IPS-18a (cell line): ENCODE results near the gene LSM8.
A peak's percentile ranks its signal among the peaks of the same experiment; 100 is the strongest.

Experiments
- H3K27ac ChIP-seq: one replicate; pipeline ENCODE4 v1.5.1; 2013; ENCODE audit warnings: low read length
- H3K27me3 ChIP-seq: one replicate; pipeline ENCODE4 v1.6.1; 2013; ENCODE audit warnings: mild to moderate bottlenecking, low read length; ENCODE audit not compliant: control insufficient read depth, insufficient read depth
- H3K36me3 ChIP-seq: one replicate; pipeline ENCODE4 v1.6.1; 2013; ENCODE audit warnings: low read depth, low read length; ENCODE audit not compliant: control insufficient read depth
- H3K4me1 ChIP-seq: one replicate; pipeline ENCODE4 v1.6.1; 2013; ENCODE audit warnings: low read depth, low read length; ENCODE audit not compliant: control insufficient read depth
- H3K4me3 ChIP-seq: one replicate; pipeline ENCODE4 v1.5.1; 2013; ENCODE audit warnings: low read length
- H3K9ac ChIP-seq: one replicate; pipeline ENCODE4 v1.6.1; 2013; ENCODE audit warnings: mild to moderate bottlenecking, low read length, moderate library complexity
- H3K9me3 ChIP-seq: one replicate; pipeline ENCODE4 v1.6.1; 2013; ENCODE audit warnings: low read depth, low read length; ENCODE audit not compliant: control insufficient read depth

Gene LSM8

GRCh38 chr7:118175740-118176139 lies 8.2 kb upstream of the LSM8 start:
- Histone ChIP-seq H3K9ac (no peak overlapping the region), H3K4me3 (no peak overlapping the region)

GRCh38 chr7:118179191-118179590 lies 4.8 kb upstream of the LSM8 start:
- no peaks in the 10 kb centered on the region for H3K27me3 ChIP-seq
- H3K4me3 ChIP-seq = no peak overlapping the region
- no peaks in the 10 kb centered on the region for H3K36me3 ChIP-seq
- no peak overlapping the region for H3K27ac ChIP-seq
- no peak overlapping the region for H3K9ac ChIP-seq
- H3K9me3 ChIP-seq = no peaks in the 10 kb centered on the region
- H3K4me1 ChIP-seq = peaks cover 6% of the 10 kb centered on the region

More at GRCh38 chr7:118175740-118176139, 8.2 kb upstream of the LSM8 start:
- no peak overlapping the region for H3K27ac ChIP-seq
- H3K9me3 ChIP-seq = no peaks in the 10 kb centered on the region
- H3K36me3 ChIP-seq = no peaks in the 10 kb centered on the region
- H3K4me1 ChIP-seq = no peaks in the 10 kb centered on the region
- H3K27me3 ChIP-seq = no peaks in the 10 kb centered on the region

GRCh38 chr7:118182593-118183427 lies 1.2 kb upstream of the LSM8 start:
- no peaks in the 10 kb centered on the region for H3K27me3 ChIP-seq
- peak overlapping the region; percentile 98 for H3K4me3 ChIP-seq
- peak overlapping the region; percentile 97 for H3K9ac ChIP-seq
- peaks cover 14% of the 10 kb centered on the region for H3K4me1 ChIP-seq
- H3K36me3 ChIP-seq = peaks cover 12% of the 10 kb centered on the region
- H3K9me3 ChIP-seq = no peaks in the 10 kb centered on the region
- peak overlapping the region; percentile 96 for H3K27ac ChIP-seq

GRCh38 chr7:118183428-118183785 lies 557 bp upstream of the LSM8 start:
- H3K9ac ChIP-seq = peak overlapping the region; percentile 97

GRCh38 chr7:118184565-118184940 lies 589 bp downstream of the LSM8 start:
- Histone ChIP-seq H3K9me3 (no peaks in the 10 kb centered on the region), H3K36me3 (peaks cover 24% of the 10 kb centered on the region), H3K27ac (peak overlapping the region; percentile 96), H3K27me3 (no peaks in the 10 kb centered on the region), H3K4me1 (peaks cover 14% of the 10 kb centered on the region), H3K9ac (peak overlapping the region; percentile 97), H3K4me3 (peak overlapping the region; percentile 98)

More at GRCh38 chr7:118183428-118183785, 557 bp upstream of the LSM8 start:
- peaks cover 18% of the 10 kb centered on the region for H3K36me3 ChIP-seq
- no peaks in the 10 kb centered on the region for H3K27me3 ChIP-seq
- peak overlapping the region; percentile 98 for H3K4me3 ChIP-seq
- no peaks in the 10 kb centered on the region for H3K9me3 ChIP-seq
- peak overlapping the region; percentile 96 for H3K27ac ChIP-seq
- H3K4me1 ChIP-seq = peaks cover 14% of the 10 kb centered on the region

GRCh38 chr7:118185163-118185860 lies 1.3 kb downstream of the LSM8 start:
- H3K9me3 ChIP-seq = no peaks in the 10 kb centered on the region
- H3K4me3 ChIP-seq = peak overlapping the region; percentile 98
- peaks cover 24% of the 10 kb centered on the region for H3K36me3 ChIP-seq
- H3K9ac ChIP-seq = peak overlapping the region; percentile 97
- H3K4me1 ChIP-seq = peaks cover 14% of the 10 kb centered on the region
- no peak overlapping the region for H3K27ac ChIP-seq
- H3K27me3 ChIP-seq = no peaks in the 10 kb centered on the region

- no peaks in the 10 kb centered on the region for H3K9me3 ChIP-seq
- no peak overlapping the region for H3K27ac ChIP-seq
- H3K27me3 ChIP-seq = no peaks in the 10 kb centered on the region
- no peak overlapping the region for H3K9ac ChIP-seq
- peaks cover 30% of the 10 kb centered on the region for H3K36me3 ChIP-seq
- H3K4me3 ChIP-seq = peak overlapping the region; percentile 3
- H3K4me1 ChIP-seq = peaks cover 14% of the 10 kb centered on the region
Observed at GRCh38 chr7:118186501-118186900, 2.5 kb downstream of the LSM8 start.

- no peaks in the 10 kb centered on the region for H3K4me1 ChIP-seq
- no peak overlapping the region for H3K9ac ChIP-seq
- H3K9me3 ChIP-seq = no peaks in the 10 kb centered on the region
- H3K4me3 ChIP-seq = no peak overlapping the region
- no peak overlapping the region for H3K27ac ChIP-seq
- no peaks in the 10 kb centered on the region for H3K27me3 ChIP-seq
- H3K36me3 ChIP-seq = peaks cover 16% of the 10 kb centered on the region
Observed at GRCh38 chr7:118194571-118194970, 10.6 kb downstream of the LSM8 start.

- no peak overlapping the region for H3K27ac ChIP-seq
- H3K27me3 ChIP-seq = no peaks in the 10 kb centered on the region
- H3K4me1 ChIP-seq = no peaks in the 10 kb centered on the region
- H3K9ac ChIP-seq = no peak overlapping the region
- H3K9me3 ChIP-seq = no peaks in the 10 kb centered on the region
- no peak overlapping the region for H3K4me3 ChIP-seq
- H3K36me3 ChIP-seq = peaks cover 13% of the 10 kb centered on the region
Observed at GRCh38 chr7:118195837-118196474, 12.0 kb downstream of the LSM8 start.

- Histone ChIP-seq H3K4me1 (no peaks in the 10 kb centered on the region), H3K27ac (no peak overlapping the region), H3K36me3 (no peaks in the 10 kb centered on the region), H3K9me3 (no peaks in the 10 kb centered on the region), H3K4me3 (no peak overlapping the region), H3K27me3 (no peaks in the 10 kb centered on the region), H3K9ac (no peak overlapping the region)
Observed at GRCh38 chr7:118202061-118202460, 18.1 kb downstream of the LSM8 start.

- no peak overlapping the region for H3K9ac ChIP-seq
- H3K9me3 ChIP-seq = no peaks in the 10 kb centered on the region
- H3K27ac ChIP-seq = no peak overlapping the region
- no peaks in the 10 kb centered on the region for H3K27me3 ChIP-seq
- H3K4me1 ChIP-seq = no peaks in the 10 kb centered on the region
- H3K36me3 ChIP-seq = no peaks in the 10 kb centered on the region
- no peak overlapping the region for H3K4me3 ChIP-seq
Observed at GRCh38 chr7:118214051-118214832, 30.3 kb downstream of the LSM8 start.
